Neural crest cell (in vitro differentiated cells): ENCODE results near the gene C9orf85. TPM values are rescaled to one million over a fixed set of nuclear protein-coding genes. Genes with fewer than 3 reads are reported as not detected.

Experiments used
- DNase-seq: peaks from one replicate; pipeline ENCODE4 v3.0.0; 2021; ENCODE audit warnings: low read depth, mixed read lengths, low spot score
- H3K27ac Mint-ChIP-seq: one replicate; pipeline ENCODE4 v1.8.0; 2021; ENCODE audit warnings: mild to moderate bottlenecking, mixed read lengths; ENCODE audit not compliant: unreplicated experiment
- H3K27me3 Mint-ChIP-seq: 2 replicates; pipeline ENCODE4 v1.8.0; 2021; ENCODE audit warnings: low read depth, mild to moderate bottlenecking, mixed read lengths
- H3K36me3 Mint-ChIP-seq: 2 replicates; pipeline ENCODE4 v1.8.0; 2021; ENCODE audit warnings: low read depth, mild to moderate bottlenecking, mixed read lengths
- H3K4me1 Mint-ChIP-seq: 2 replicates; pipeline ENCODE4 v1.8.0; 2021; ENCODE audit warnings: mixed read lengths
- H3K4me3 Mint-ChIP-seq: one replicate; pipeline ENCODE4 v1.8.0; 2021; ENCODE audit warnings: mild to moderate bottlenecking, mixed read lengths
- H3K9me3 Mint-ChIP-seq: 2 replicates; pipeline ENCODE4 v1.8.0; 2021; ENCODE audit warnings: mixed read lengths
- total RNA-seq: library from RNA; stranded (reverse); gene quantifications from 2 replicates; pipeline ENCODE4 v1.2.1, GENCODE V29; 2021
- TF ChIP-seq, protein P1 (sequence below): fragments of 200-600 bp; sonication (generic); conservative IDR thresholded peaks from 2 replicates; pipeline ENCODE4 v1.5.0; 2021; ENCODE audit warnings: antibody characterized with exemption, mild to moderate bottlenecking

The C9orf85 gene
- total RNA-seq, 1 donor from 2014 or later: 13.4 TPM

GRCh38 chr9:71931166-71931565 is 19.7 kb downstream of the C9orf85 start:
- Mint-ChIP-seq H3K9me3 (no peaks in the 10 kb centered on the region), H3K27me3 (no peaks in the 10 kb centered on the region), H3K27ac (no peak overlapping the region), H3K36me3 (peaks cover 4% of the 10 kb centered on the region), H3K4me1 (peaks cover 2% of the 10 kb centered on the region), H3K4me3 (no peak overlapping the region)
- no peak for DNase-seq
- TF ChIP-seq, protein P1, sequence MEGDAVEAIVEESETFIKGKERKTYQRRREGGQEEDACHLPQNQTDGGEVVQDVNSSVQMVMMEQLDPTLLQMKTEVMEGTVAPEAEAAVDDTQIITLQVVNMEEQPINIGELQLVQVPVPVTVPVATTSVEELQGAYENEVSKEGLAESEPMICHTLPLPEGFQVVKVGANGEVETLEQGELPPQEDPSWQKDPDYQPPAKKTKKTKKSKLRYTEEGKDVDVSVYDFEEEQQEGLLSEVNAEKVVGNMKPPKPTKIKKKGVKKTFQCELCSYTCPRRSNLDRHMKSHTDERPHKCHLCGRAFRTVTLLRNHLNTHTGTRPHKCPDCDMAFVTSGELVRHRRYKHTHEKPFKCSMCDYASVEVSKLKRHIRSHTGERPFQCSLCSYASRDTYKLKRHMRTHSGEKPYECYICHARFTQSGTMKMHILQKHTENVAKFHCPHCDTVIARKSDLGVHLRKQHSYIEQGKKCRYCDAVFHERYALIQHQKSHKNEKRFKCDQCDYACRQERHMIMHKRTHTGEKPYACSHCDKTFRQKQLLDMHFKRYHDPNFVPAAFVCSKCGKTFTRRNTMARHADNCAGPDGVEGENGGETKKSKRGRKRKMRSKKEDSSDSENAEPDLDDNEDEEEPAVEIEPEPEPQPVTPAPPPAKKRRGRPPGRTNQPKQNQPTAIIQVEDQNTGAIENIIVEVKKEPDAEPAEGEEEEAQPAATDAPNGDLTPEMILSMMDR: no peak

GRCh38 chr9:71936066-71936465 is 24.6 kb downstream of the C9orf85 start:
- Mint-ChIP-seq H3K9me3 (no peaks in the 10 kb centered on the region), H3K4me3 (no peak overlapping the region), H3K36me3 (peaks cover 4% of the 10 kb centered on the region), H3K27ac (no peak overlapping the region), H3K27me3 (no peaks in the 10 kb centered on the region), H3K4me1 (peaks cover 8% of the 10 kb centered on the region)
- TF ChIP-seq, protein P1: no peak
- DNase-seq: no peak

- Mint-ChIP-seq H3K9me3 (no peaks in the 10 kb centered on the region), H3K27me3 (no peaks in the 10 kb centered on the region), H3K4me1 (peaks cover 8% of the 10 kb centered on the region), H3K36me3 (peaks cover 4% of the 10 kb centered on the region), H3K27ac (no peak overlapping the region), H3K4me3 (no peak overlapping the region)
- no peak for DNase-seq
- TF ChIP-seq, protein P1: no peak
Measured at GRCh38 chr9:71937070-71937625, 25.7 kb downstream of the C9orf85 start.

- Mint-ChIP-seq H3K9me3 (no peaks in the 10 kb centered on the region), H3K36me3 (peaks cover 2% of the 10 kb centered on the region), H3K27ac (no peak overlapping the region), H3K4me3 (no peak overlapping the region), H3K4me1 (peaks cover 8% of the 10 kb centered on the region), H3K27me3 (no peaks in the 10 kb centered on the region)
- TF ChIP-seq, protein P1: no peak
- no peak for DNase-seq
Measured at GRCh38 chr9:71937898-71938297, 26.5 kb downstream of the C9orf85 start.

- Mint-ChIP-seq H3K4me1 (peaks cover 22% of the 10 kb centered on the region), H3K36me3 (no peaks in the 10 kb centered on the region), H3K27me3 (no peaks in the 10 kb centered on the region), H3K4me3 (no peak overlapping the region), H3K9me3 (no peaks in the 10 kb centered on the region), H3K27ac (no peak overlapping the region)
- TF ChIP-seq, protein P1: no peak
- DNase-seq: no peak
Measured at GRCh38 chr9:71941060-71941568, 29.7 kb downstream of the C9orf85 start.
